Stimulated activated naive B cell treated with anti-CD40 and anti-IgM and Interleukin-4, amounts not matched to agents 10 μg/mL and 1 μg/mL and 100 μg/mL, for 72 hours (primary cell): ENCODE data around the gene PLLP.
"Not testable (repeated sequence)": the region's sequence is repeated elsewhere in the genome, so short reads cannot be mapped to it uniquely, and the experiment has no call there.

Experiments used
- ATAC-seq, 2 donors: fragments of 150-1000 bp; cut with Tn5 transposase; replicated peaks; 2 replicates each; pipeline ENCODE4 v1.10.0; 2021; ENCODE audit warnings: moderate library complexity in 1 of 2
- DNase-seq: peaks from one replicate; pipeline ENCODE4 v3.0.0; 2021
- H3K27ac Mint-ChIP-seq: one replicate; pipeline ENCODE4 v1.8.0; 2022; ENCODE audit warnings: mild to moderate bottlenecking, mixed read lengths
- H3K27me3 Mint-ChIP-seq, 2 donors: one replicate each; pipeline ENCODE4 v1.8.0; 2022; ENCODE audit warnings: mixed read lengths in 2 of 2
- H3K36me3 Mint-ChIP-seq, 2 donors: one replicate each; pipeline ENCODE4 v1.8.0; 2022; ENCODE audit warnings: mixed read lengths in 2 of 2, mild to moderate bottlenecking in 1 of 2
- H3K4me1 Mint-ChIP-seq, 2 donors: one replicate each; pipeline ENCODE4 v1.8.0; 2022; ENCODE audit warnings: mixed read lengths in 2 of 2, mild to moderate bottlenecking in 1 of 2
- H3K4me3 Mint-ChIP-seq, 2 donors: one replicate each; pipeline ENCODE4 v1.8.0; 2022; ENCODE audit warnings: mild to moderate bottlenecking in 2 of 2, mixed read lengths in 2 of 2, moderate library complexity in 1 of 2
- H3K9me3 Mint-ChIP-seq, 2 donors: one replicate each; pipeline ENCODE4 v1.8.0; 2022; ENCODE audit warnings: mixed read lengths in 2 of 2, mild to moderate bottlenecking in 1 of 2

The PLLP gene

DNA sequence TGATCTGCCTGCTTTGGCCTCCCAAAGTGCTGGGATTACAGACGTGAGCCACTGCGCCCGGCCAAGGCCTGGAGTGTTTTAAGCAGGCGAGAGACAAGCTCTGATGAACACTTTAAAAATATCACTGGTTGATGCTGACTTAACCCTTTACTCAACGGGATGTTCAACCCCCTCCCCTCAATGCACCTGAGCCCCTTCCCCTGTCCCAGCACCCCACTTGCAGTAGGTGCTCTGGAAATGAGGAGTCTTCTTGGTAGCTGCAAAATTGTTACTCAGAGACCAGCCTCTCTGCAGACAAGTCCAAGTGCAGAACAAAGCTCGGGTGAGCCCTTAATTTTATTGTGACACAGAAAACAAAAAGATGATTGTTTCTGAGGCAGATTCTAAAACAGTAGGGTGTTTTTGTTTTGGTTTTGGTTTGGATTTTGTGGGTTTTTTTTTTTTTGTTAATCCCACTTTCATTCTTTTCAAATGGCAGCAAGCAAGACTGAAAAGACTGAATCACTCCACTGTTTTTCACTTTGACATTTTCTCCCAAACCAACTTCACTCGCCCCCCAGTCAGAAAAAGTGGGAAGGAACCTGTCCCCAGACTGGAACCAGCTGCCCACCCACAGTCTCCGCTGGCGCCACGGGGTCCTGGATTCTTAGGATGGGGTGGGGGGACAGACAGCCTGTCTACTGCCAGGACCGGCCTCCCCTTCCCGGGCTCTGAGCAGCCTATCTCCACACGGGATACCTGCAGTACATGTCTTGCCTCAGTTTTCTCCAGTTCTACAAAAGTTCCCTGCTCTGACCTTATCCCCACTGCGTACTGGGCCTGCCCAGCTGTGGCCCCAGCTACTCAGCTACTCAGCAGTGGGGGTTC, 5.2 kb upstream of the PLLP start:
- H3K4me3 Mint-ChIP-seq, result no peak overlapping the region
- no peak overlapping the region for H3K27ac Mint-ChIP-seq
- peaks cover 17 to 21% of the 10 kb centered on the region in 2 donors for H3K27me3 Mint-ChIP-seq
- H3K36me3 Mint-ChIP-seq, result no peaks in the 10 kb centered on the region
- no peak for ATAC-seq
- DNase-seq, result no peak
- H3K9me3 Mint-ChIP-seq, result no peaks in the 10 kb centered on the region
- peaks cover 6% of the 10 kb centered on the region in 2 donors for H3K4me1 Mint-ChIP-seq

DNA sequence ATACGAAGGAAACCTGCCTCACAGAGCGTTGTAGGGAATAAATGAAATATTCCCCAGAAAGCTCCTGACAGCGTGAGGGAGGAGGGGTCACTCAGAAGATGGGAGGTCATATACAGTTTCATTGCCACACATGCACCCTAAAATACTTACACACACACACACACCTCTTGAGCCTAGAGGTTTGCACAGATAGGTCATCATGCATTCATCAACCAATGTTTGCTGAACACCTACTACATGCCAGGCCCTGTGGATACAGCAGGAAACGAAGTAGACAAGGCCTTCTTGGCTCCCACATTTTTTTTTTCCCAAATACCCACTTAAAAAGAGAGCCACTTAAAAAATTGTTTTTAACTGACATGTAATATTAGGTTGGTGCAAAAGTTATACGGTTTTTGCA, 907 bp upstream of the PLLP start:
- Mint-ChIP-seq H3K4me1 (peaks cover 7 to 13% of the 10 kb centered on the region in 2 donors), H3K9me3 (no peaks in the 10 kb centered on the region), H3K27me3 (peaks cover 40 to 55% of the 10 kb centered on the region in 2 donors), H3K36me3 (no peaks in the 10 kb centered on the region), H3K27ac (no peak overlapping the region), H3K4me3 (peak overlapping the region in 1 of 2 donors; percentile 76)
- ATAC-seq, result no peak
- no peak for DNase-seq

DNA sequence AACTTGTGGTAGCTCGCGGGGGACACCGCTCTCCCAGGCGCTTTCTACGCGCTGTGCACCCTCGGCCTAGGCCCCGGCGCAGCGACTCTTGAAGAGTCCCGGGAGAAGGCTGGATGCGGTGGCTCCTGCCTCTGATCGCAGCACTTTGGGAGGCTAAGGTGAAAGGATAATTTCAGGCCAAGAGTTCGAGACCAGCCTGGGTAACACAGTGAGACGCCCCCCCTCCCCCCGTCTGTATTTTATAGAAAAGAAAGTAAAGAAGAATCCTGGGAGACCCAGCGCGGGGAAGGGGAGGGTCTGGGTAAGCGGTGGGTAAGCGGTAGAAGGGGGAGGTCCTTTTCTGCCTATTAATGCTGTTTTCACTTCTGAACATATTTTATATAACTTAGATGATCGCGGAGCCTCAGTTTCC, 486 bp upstream of the PLLP start:
- DNase-seq, result no peak
- Mint-ChIP-seq H3K4me3 (peak overlapping the region; percentile 72 to 76), H3K9me3 (no peaks in the 10 kb centered on the region), H3K27ac (peak overlapping the region; percentile 5), H3K36me3 (no peaks in the 10 kb centered on the region), H3K4me1 (peaks cover 7 to 13% of the 10 kb centered on the region in 2 donors), H3K27me3 (peaks cover 40 to 55% of the 10 kb centered on the region in 2 donors)
- no peak for ATAC-seq

DNA sequence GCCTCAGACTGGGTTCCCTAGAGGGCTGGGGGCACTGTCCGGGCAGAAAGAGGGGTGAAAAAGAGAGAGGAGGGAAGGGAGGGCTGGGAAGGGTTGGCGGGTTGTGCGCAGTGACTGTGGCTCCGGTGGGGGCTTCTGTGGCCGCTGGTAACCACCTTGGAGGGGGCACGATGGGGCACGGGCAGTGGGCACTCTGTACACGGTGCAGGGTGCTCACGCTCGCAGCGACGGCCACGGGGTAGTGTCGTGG, 588 bp downstream of the PLLP start:
- Mint-ChIP-seq H3K9me3 (no peaks in the 10 kb centered on the region), H3K4me1 (peaks cover 7 to 13% of the 10 kb centered on the region in 2 donors), H3K4me3 (peak overlapping the region; percentile 75 to 79), H3K27ac (no peak overlapping the region), H3K36me3 (no peaks in the 10 kb centered on the region), H3K27me3 (peaks cover 40 to 56% of the 10 kb centered on the region in 2 donors)
- DNase-seq (no peak), ATAC-seq (peak in 1 of 2 donors; percentile 6)

DNA sequence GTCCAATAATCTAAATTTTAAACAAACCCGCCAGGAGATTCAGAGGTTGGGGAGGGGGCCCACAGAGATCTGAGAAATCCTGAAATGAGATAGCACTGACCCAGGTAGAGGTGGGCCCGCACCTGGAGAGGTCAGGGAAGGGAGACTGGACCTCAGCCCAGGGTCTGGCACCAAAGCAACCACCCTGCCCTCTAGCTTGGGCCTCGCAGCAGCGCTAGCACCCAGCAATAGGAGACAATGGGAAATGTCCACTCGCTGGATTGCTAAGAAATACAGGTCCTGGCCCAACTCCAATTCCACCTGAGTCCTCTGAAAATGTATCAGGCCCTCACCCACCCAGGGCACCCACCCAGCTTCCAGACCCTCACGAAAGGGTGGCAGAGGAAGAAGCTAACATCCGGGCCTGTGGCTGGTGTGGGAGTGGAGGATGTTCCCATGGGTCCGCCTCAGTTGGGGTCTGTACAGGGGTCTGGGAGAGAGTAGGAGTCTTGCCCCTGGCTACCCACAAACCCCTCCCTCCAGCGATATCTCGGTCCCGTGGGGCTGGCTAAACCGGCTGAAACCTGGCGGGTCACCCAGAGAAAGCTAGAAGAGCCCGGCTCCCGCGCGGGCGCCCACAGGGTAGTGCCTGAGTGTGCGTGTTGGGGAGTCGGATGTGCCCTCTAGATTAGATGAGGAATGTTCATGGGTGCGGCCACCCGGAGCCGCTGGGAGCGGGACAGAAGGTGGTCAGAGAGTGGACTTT, 1.1 kb downstream of the PLLP start:
- H3K36me3 Mint-ChIP-seq, result no peaks in the 10 kb centered on the region
- peak overlapping the region; percentile 75 to 79 for H3K4me3 Mint-ChIP-seq
- no peaks in the 10 kb centered on the region for H3K9me3 Mint-ChIP-seq
- ATAC-seq (no peak), DNase-seq (no peak)
- peaks cover 7 to 13% of the 10 kb centered on the region in 2 donors for H3K4me1 Mint-ChIP-seq
- peaks cover 40 to 59% of the 10 kb centered on the region in 2 donors for H3K27me3 Mint-ChIP-seq
- H3K27ac Mint-ChIP-seq, result peak overlapping the region; percentile 57

DNA sequence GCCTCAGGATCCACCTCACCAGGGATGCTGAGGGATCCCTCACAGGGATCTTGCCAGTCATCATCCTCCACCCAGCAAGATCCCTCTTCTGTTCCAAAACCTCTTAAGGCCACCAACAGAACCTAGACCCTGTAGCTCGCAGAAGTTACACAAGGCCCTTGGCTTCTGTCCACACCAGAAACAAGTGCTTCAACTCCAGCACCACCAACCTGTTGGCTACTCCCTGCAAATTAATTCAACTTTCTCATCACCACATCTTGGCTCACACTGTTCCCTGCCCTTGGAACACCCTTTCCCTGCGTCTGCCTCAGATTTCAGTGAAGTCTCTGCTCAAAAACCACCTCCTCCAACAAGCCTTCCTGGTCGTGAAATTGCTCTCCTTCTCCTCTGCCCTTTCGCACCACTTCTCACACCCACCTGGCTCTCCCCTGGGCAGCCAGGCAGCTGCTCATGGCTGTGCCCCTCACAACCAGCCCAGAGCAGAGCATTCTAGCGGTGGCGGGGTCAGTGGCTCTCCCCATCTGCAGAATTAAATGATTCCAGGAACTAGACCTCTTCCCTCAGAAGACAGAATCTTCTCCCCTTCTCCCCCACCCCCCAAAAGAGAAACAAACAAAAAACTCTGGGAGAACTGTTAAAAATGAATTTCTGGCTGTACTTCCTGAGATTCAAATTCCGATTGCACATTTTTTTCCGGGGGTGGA, 1.8 kb downstream of the PLLP start:
- Mint-ChIP-seq H3K27me3 (peaks cover 40 to 65% of the 10 kb centered on the region in 2 donors), H3K4me3 (no peak overlapping the region), H3K36me3 (no peaks in the 10 kb centered on the region), H3K4me1 (peaks cover 8 to 16% of the 10 kb centered on the region in 2 donors), H3K27ac (no peak overlapping the region), H3K9me3 (no peaks in the 10 kb centered on the region)
- DNase-seq (no peak), ATAC-seq (no peak)

DNA sequence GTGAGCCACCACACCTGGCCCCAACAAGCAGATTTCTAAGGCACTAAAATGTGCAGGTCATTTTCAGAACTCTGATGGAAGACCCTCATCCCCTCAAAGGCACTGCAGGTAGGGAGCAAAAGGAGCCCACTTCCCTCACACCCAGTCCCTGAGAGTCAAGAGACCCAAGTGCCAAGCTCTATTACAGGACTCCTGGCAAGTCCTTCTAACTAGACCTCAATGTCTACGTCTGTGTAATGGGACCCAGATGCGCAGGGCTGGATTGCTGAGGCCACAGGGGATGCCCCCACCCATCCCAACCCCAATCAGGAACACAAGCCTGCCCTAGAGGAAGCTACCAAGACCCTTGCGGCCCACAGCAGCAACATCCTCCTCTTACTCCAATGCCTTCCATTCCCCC, 2.7 kb downstream of the PLLP start:
- Mint-ChIP-seq H3K4me3 (no peak overlapping the region), H3K27ac (no peak overlapping the region), H3K4me1 (peaks cover 8 to 24% of the 10 kb centered on the region in 2 donors), H3K27me3 (peaks cover 34 to 59% of the 10 kb centered on the region in 2 donors), H3K36me3 (no peaks in the 10 kb centered on the region), H3K9me3 (no peaks in the 10 kb centered on the region)
- ATAC-seq, result no peak
- DNase-seq, result no peak

DNA sequence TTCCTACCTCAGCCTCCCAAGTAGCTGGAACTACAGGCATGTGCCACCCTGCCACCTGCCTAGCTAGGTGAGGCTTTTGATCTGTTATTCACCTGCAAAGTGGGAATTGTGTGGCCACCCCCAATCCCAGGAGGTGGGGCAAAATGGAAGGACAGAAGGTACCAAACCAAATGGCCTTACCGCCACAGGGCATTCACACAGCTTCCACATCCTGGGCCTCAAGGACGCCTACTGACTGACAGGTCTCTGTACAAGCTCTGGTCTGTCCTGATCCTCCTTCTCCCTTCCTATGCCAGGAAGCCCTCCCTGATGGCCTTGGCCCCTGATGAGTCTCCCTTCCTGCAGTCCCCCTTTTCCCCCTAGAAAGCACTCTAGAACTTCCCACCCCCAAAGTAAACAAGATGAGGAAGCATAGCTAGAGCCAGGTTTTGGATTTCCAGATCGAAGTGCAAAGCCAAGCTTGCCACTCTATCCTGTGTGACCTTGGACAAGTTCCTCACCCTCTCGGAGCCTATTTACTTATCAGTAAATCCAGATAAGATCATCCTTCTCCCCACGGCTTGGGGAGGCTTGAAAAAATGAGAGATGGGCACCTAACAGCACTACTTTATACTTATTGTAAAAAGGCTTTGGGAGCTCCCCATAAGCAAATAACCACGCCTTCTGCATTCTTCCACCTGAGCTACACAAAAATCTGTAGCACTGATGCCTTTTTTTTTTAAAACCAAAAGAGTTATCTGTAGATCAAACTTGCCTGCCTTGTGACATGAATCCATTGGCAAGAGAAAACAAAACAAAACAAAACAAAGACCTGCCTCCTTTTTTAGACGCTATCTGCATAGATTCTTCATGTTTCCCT, 4.5 kb downstream of the PLLP start:
- no peak for DNase-seq
- Mint-ChIP-seq H3K4me3 (no peak overlapping the region), H3K4me1 (peaks cover 11 to 27% of the 10 kb centered on the region in 2 donors), H3K36me3 (no peaks in the 10 kb centered on the region), H3K27me3 (peaks cover 31 to 57% of the 10 kb centered on the region in 2 donors), H3K27ac (no peak overlapping the region), H3K9me3 (no peaks in the 10 kb centered on the region)
- no peak for ATAC-seq

DNA sequence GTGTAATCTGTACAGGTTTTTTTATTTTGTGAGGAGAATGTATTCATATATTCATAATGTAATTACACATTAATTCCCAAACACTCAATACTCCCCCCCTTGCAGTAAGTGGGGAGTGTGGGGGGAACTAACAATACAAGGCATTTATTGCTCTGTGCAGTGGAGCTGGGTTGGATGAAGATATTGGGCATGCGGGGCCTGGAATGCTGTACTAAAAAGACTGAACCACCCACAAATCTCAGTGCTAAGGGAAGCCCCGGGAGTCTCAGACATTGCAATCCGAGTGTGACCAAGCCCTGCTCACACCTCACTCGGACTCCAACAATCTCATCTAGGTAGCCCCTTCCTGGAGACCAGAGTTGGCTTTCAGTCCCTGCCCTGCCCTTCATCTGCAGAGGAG, 6.0 kb downstream of the PLLP start:
- Mint-ChIP-seq H3K4me3 (no peak overlapping the region), H3K27me3 (peaks cover 23 to 46% of the 10 kb centered on the region in 2 donors), H3K4me1 (peaks cover 7 to 17% of the 10 kb centered on the region in 2 donors), H3K27ac (no peak overlapping the region), H3K36me3 (no peaks in the 10 kb centered on the region), H3K9me3 (no peaks in the 10 kb centered on the region)
- DNase-seq, result no peak
- ATAC-seq, result no peak

DNA sequence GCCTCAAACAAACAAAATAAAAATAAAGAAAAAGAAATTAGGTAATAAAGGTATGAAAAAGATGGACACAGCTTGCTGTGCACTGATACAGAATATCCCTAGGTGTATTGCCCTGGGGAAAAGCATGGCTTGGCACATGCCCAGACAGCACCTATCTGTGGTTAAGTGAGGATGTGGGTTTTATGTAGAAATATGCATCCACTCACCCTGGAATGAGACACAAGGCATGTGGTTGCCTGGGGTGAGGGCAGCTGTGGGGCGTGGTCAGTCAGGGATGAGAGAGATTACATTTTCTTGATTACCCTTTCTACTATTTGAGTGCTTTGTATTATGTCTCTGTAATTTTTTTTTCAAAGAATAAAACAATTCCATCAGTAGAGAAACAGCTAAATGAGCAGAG, 6.9 kb downstream of the PLLP start:
- Mint-ChIP-seq H3K27me3 (peaks cover 16 to 37% of the 10 kb centered on the region in 2 donors), H3K4me3 (no peak overlapping the region), H3K27ac (no peak overlapping the region), H3K36me3 (no peaks in the 10 kb centered on the region), H3K9me3 (no peaks in the 10 kb centered on the region), H3K4me1 (peaks cover 7 to 16% of the 10 kb centered on the region in 2 donors)
- no peak for DNase-seq
- ATAC-seq, result peak; percentile 80 to 88

DNA sequence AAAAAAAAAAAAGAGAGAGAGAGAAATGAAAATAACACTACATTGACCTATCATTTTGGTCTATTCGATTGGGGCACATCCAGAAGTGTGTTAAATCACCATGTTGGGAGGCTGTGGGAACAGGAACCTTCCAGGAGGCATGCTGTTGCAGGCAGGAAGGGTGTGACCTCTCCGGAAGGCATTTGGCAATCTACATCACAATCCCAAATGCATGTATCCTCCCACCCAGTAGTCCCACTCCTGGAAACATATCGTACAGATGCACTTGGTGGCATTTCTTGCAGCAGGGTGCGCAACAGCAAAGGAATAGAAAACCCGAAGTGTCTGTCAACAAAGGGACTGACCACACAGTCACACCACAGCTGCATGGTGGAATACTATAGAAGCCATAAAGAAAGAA, 7.9 kb downstream of the PLLP start:
- DNase-seq, result no peak
- Mint-ChIP-seq H3K4me1 (peaks cover 7 to 16% of the 10 kb centered on the region in 2 donors), H3K9me3 (no peaks in the 10 kb centered on the region), H3K27me3 (peaks cover 6 to 27% of the 10 kb centered on the region in 2 donors), H3K36me3 (no peaks in the 10 kb centered on the region), H3K27ac (no peak overlapping the region), H3K4me3 (no peak overlapping the region)
- ATAC-seq, result no peak

DNA sequence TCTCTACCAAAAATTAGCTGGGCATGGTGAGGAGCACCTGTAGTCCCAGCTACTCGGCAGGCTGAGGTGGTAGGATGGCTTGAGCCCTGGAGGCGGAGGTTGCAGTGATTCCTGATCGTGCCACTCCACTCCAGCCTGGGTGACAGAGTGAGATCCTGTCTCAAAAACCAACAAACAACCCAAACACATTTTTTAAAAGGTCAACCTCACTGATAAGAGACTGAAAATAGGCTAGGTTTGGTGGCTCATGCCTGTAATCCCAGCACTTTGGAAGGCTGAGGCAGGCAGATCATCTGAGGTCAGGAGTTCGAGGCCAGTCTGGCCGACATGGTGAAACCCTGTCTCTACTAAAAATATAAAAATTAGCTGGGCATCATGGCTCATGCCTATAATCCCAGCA, 8.5 kb downstream of the PLLP start:
- Mint-ChIP-seq H3K27me3 (peaks cover 5 to 22% of the 10 kb centered on the region in 2 donors), H3K4me1 (peaks cover 7 to 16% of the 10 kb centered on the region in 2 donors)
- not testable (repeated sequence) for DNase-seq, H3K9me3 Mint-ChIP-seq, H3K36me3 Mint-ChIP-seq, H3K27ac Mint-ChIP-seq, H3K4me3 Mint-ChIP-seq, ATAC-seq

DNA sequence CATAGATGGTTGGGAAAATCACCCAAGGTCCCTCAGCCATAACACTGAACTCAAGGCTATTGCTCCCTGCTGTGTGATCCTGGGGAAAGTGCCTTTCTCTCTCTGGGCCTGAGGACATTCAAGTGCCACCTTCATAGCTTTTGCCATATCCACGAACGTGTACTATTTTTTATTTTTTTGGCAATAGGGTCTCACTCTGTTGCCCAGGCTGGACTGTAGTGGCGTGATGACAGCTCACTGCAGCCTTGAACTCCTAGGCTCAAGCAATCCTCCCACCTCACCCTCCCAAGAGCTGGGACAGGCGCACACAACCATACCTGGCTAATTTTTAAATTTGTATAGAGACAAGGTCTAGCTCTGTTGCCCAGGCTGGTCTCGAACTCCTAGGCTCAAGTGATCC, 10.6 kb downstream of the PLLP start:
- Mint-ChIP-seq H3K9me3 (no peaks in the 10 kb centered on the region), H3K4me1 (peaks cover 7 to 16% of the 10 kb centered on the region in 2 donors), H3K4me3 (no peak overlapping the region), H3K27ac (no peak overlapping the region), H3K36me3 (no peaks in the 10 kb centered on the region), H3K27me3 (peaks cover 5 to 18% of the 10 kb centered on the region in 2 donors)
- DNase-seq (no peak), ATAC-seq (no peak)

DNA sequence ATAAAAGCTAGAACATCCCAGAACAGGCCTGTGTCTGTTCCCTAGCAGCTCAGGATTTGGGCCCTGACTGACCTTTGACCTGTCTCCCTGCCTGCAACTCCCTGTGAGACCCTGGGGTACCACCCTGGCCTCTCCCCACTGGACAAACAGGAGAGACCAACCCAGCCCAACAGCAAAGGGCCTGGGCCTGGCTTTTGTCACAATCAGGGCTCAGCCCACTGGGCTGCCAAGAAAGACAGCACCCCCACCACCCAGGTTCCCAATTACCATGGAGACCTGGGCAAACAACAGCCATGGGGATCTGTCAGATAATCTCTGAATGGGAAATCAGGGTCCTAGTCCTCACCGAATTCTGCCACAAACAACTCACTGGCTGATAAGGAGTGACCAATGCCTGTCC, 11.1 kb downstream of the PLLP start:
- DNase-seq (no peak), ATAC-seq (no peak)
- Mint-ChIP-seq H3K9me3 (no peaks in the 10 kb centered on the region), H3K4me3 (no peak overlapping the region), H3K27me3 (peaks cover 5 to 15% of the 10 kb centered on the region in 2 donors), H3K4me1 (peaks cover 7 to 16% of the 10 kb centered on the region in 2 donors), H3K36me3 (no peaks in the 10 kb centered on the region), H3K27ac (no peak overlapping the region)
